HT1080 (cell line): ENCODE results near the gene KLHL18. TPM values are rescaled to one million over a fixed set of nuclear protein-coding genes. Genes with fewer than 3 reads are reported as not detected.
"Not testable (repeated sequence)": the region's sequence is repeated elsewhere in the genome, so short reads cannot be mapped to it uniquely, and the experiment has no call there.

Experiments used
- DNase-seq: peaks from one replicate; pipeline ENCODE4 v3.0.0-alpha.2; 2015; ENCODE audit warnings: low read depth
- total RNA-seq: library from RNA; depleted of rRNA; stranded (reverse); fragments of >200 nt; shearing (Covaris generic); gene quantifications from 2 replicates; pipeline ENCODE4 v1.2.3, GENCODE V29; 2014

The KLHL18 gene
- total RNA-seq, 1 experiment from 2014 or later, result 20.4 TPM

- no peak for DNase-seq
Measured at GRCh38 chr3:47359323-47359722, 76.6 kb downstream of the KLHL18 start.

GRCh38 chr3:47360110-47360517 is 77.4 kb downstream of the KLHL18 start:
- peak; percentile 78 for DNase-seq

- DNase-seq, result no peak
Measured at GRCh38 chr3:47362701-47363100, 80.0 kb downstream of the KLHL18 start.

- DNase-seq, result peak; percentile 86
Measured at GRCh38 chr3:47365213-47366153, 82.7 kb downstream of the KLHL18 start.

- no peak for DNase-seq
Measured at GRCh38 chr3:47366833-47367232, 84.1 kb downstream of the KLHL18 start.

- no peak for DNase-seq
Measured at GRCh38 chr3:47367631-47368030, 84.9 kb downstream of the KLHL18 start.

- DNase-seq, result not testable (repeated sequence)
Measured at GRCh38 chr3:47370020-47370419, 87.3 kb downstream of the KLHL18 start.

GRCh38 chr3:47370887-47371697 is 88.3 kb downstream of the KLHL18 start:
- no peak for DNase-seq

GRCh38 chr3:47374587-47374986 is 91.8 kb downstream of the KLHL18 start:
- no peak for DNase-seq

- DNase-seq, result no peak
Measured at GRCh38 chr3:47376393-47376792, 93.6 kb downstream of the KLHL18 start.

GRCh38 chr3:47377186-47377585 is 94.4 kb downstream of the KLHL18 start:
- no peak for DNase-seq

GRCh38 chr3:47378869-47379268 is 96.1 kb downstream of the KLHL18 start:
- DNase-seq, result no peak

- DNase-seq, result no peak
Measured at GRCh38 chr3:47379411-47379899, 96.7 kb downstream of the KLHL18 start.

- DNase-seq, result no peak
Measured at GRCh38 chr3:47380026-47380600, 97.4 kb downstream of the KLHL18 start.

- DNase-seq, result peak; percentile 99
Measured at GRCh38 chr3:47380601-47381316, 98.0 kb downstream of the KLHL18 start, which contains the start of gene PTPN23. PTPN23 (plus strand) TSS chr3:47381021; CDS start chr3:47381097, 76 bp downstream.

- peak; percentile 88 for DNase-seq
Measured at GRCh38 chr3:47381317-47382157, 98.8 kb downstream of the KLHL18 start.

GRCh38 chr3:47384425-47384824 is 101.7 kb downstream of the KLHL18 start:
- DNase-seq, result no peak

- DNase-seq, result no peak
Measured at GRCh38 chr3:47385007-47385406, 102.3 kb downstream of the KLHL18 start.

- DNase-seq, result no peak
Measured at GRCh38 chr3:47385796-47386195, 103.1 kb downstream of the KLHL18 start.

- no peak for DNase-seq
Measured at GRCh38 chr3:47392933-47393332, 110.2 kb downstream of the KLHL18 start.
